H9 (cell line): ENCODE results near the gene PTBP3. TPM values are rescaled to one million over a fixed set of nuclear protein-coding genes. Genes with fewer than 3 reads are reported as not detected.

ENCODE experiments used
- DNase-seq: peaks from one replicate; pipeline ENCODE4 v3.0.0-alpha.2; 2017
- H2AFZ ChIP-seq: one replicate; pipeline ENCODE4 v1.6.1; 2013; ENCODE audit warnings: mild to moderate bottlenecking, low read length, control low read depth, moderate library complexity
- H2AK5ac ChIP-seq: 2 replicates; pipeline ENCODE4 v1.6.1; 2013; ENCODE audit warnings: low read length, control low read depth, mixed read lengths; ENCODE audit not compliant: insufficient read length
- H2BK120ac ChIP-seq: one replicate; pipeline ENCODE4 v1.6.1; 2013; ENCODE audit warnings: low read depth, mild to moderate bottlenecking, low read length, control low read depth, inconsistent platforms; ENCODE audit not compliant: poor library complexity, severe bottlenecking
- H2BK12ac ChIP-seq: 2 replicates; pipeline ENCODE4 v1.6.1; 2013; ENCODE audit warnings: low read length, control low read depth, mixed read lengths, low read depth; ENCODE audit not compliant: insufficient read length
- H2BK15ac ChIP-seq: 2 replicates; pipeline ENCODE4 v1.6.1; 2013; ENCODE audit warnings: low read depth, low read length, control low read depth
- H2BK20ac ChIP-seq: one replicate; pipeline ENCODE4 v1.6.1; 2013; ENCODE audit warnings: low read depth, mild to moderate bottlenecking, low read length, control low read depth, inconsistent platforms; ENCODE audit not compliant: poor library complexity, severe bottlenecking
- H2BK5ac ChIP-seq: 2 replicates; pipeline ENCODE4 v1.6.1; 2013; ENCODE audit warnings: low read length, control low read depth, mixed read lengths; ENCODE audit not compliant: insufficient read length
- H3K14ac ChIP-seq: 2 replicates; pipeline ENCODE4 v1.6.1; 2013; ENCODE audit warnings: low read length, control low read depth; ENCODE audit not compliant: insufficient read depth
- H3K18ac ChIP-seq: 2 replicates; pipeline ENCODE4 v1.6.1; 2013; ENCODE audit warnings: low read depth, mild to moderate bottlenecking, mixed read lengths, low read length, control low read depth; ENCODE audit not compliant: insufficient read length
- H3K23ac ChIP-seq: 2 replicates; pipeline ENCODE4 v1.6.1; 2013; ENCODE audit warnings: low read length, control low read depth, mixed read lengths, low read depth; ENCODE audit not compliant: insufficient read length
- H3K23me2 ChIP-seq: 2 replicates; pipeline ENCODE4 v1.6.1; 2013; ENCODE audit warnings: low read depth, mild to moderate bottlenecking, mixed read lengths, low read length, control low read depth; ENCODE audit not compliant: insufficient read length, poor library complexity, severe bottlenecking
- H3K27ac ChIP-seq: 2 replicates; pipeline ENCODE4 v1.5.1; 2013; ENCODE audit warnings: low read length, control low read depth, mixed read lengths, low read depth; ENCODE audit not compliant: insufficient read length
- H3K27me3 ChIP-seq: 2 replicates; pipeline ENCODE4 v1.6.1; 2013; ENCODE audit warnings: low read length, control low read depth, inconsistent platforms; ENCODE audit not compliant: insufficient read depth
- H3K4ac ChIP-seq: 2 replicates; pipeline ENCODE4 v1.6.1; 2013; ENCODE audit warnings: low read depth, mild to moderate bottlenecking, control low read depth, inconsistent platforms, low read length, moderate library complexity
- H3K4me1 ChIP-seq: 2 replicates; pipeline ENCODE4 v1.6.1; 2013; ENCODE audit warnings: low read length, control low read depth, inconsistent platforms; ENCODE audit not compliant: insufficient read depth
- H3K4me2 ChIP-seq: 2 replicates; pipeline ENCODE4 v1.6.1; 2013; ENCODE audit warnings: low read length, control low read depth, mixed read lengths; ENCODE audit not compliant: insufficient read length, insufficient read depth
- H3K56ac ChIP-seq: 2 replicates; pipeline ENCODE4 v1.6.1; 2013; ENCODE audit warnings: low read depth, mild to moderate bottlenecking, mixed read lengths, low read length, control low read depth; ENCODE audit not compliant: insufficient read length
- H3K79me1 ChIP-seq: 2 replicates; pipeline ENCODE4 v1.6.1; 2013; ENCODE audit warnings: low read depth, mild to moderate bottlenecking, moderate library complexity, low read length, control low read depth, inconsistent platforms; ENCODE audit not compliant: insufficient read depth, poor library complexity, severe bottlenecking
- H3K79me2 ChIP-seq: 2 replicates; pipeline ENCODE4 v1.6.1; 2013; ENCODE audit warnings: low read length, control low read depth, inconsistent platforms; ENCODE audit not compliant: insufficient read depth
- H3K9ac ChIP-seq: 2 replicates; pipeline ENCODE4 v1.6.1; 2013; ENCODE audit warnings: low read length, control low read depth, mixed read lengths; ENCODE audit not compliant: insufficient read length; ENCODE audit errors: extremely low read depth
- H3K9me3 ChIP-seq: one replicate; pipeline ENCODE4 v1.6.1; 2013; ENCODE audit warnings: low read depth, low read length, inconsistent platforms; ENCODE audit not compliant: control insufficient read depth
- H3T11ph ChIP-seq: one replicate; pipeline ENCODE4 v1.6.1; 2013; ENCODE audit warnings: mild to moderate bottlenecking, low read length, control low read depth, inconsistent platforms
- H4K20me1 ChIP-seq: one replicate; pipeline ENCODE4 v1.6.1; 2013; ENCODE audit not compliant: control insufficient read depth, insufficient read length, insufficient read depth
- H4K5ac ChIP-seq: 2 replicates; pipeline ENCODE4 v1.6.1; 2013; ENCODE audit warnings: low read depth, mild to moderate bottlenecking, mixed read lengths, low read length, control low read depth; ENCODE audit not compliant: insufficient read length
- H4K8ac ChIP-seq: replicated peaks from 2 replicates; pipeline ENCODE4 v1.6.1; 2013; ENCODE audit warnings: low read length, control low read depth, mixed read lengths, low read depth; ENCODE audit not compliant: insufficient read length
- H4K91ac ChIP-seq: 2 replicates; pipeline ENCODE4 v1.6.1; 2013; ENCODE audit warnings: low read depth, mild to moderate bottlenecking, moderate library complexity, mixed read lengths, low read length, control low read depth; ENCODE audit not compliant: insufficient read length
- H3K27ac Mint-ChIP-seq, 3 experiments: 2 replicates in 2 of 3; 3 replicates in 1 of 3; pipeline ENCODE4 v1.8.0; 2020 to 2021; ENCODE audit warnings: mixed read lengths in 3 of 3, mild to moderate bottlenecking in 1 of 3, moderate library complexity in 1 of 3
- H3K27me3 Mint-ChIP-seq: 2 replicates; pipeline ENCODE4 v1.8.0; 2021; ENCODE audit warnings: low read depth, mild to moderate bottlenecking, moderate library complexity, mixed read lengths
- H3K36me3 Mint-ChIP-seq, 3 experiments: 2 replicates in 2 of 3; 3 replicates in 1 of 3; pipeline ENCODE4 v1.8.0; 2020 to 2021; ENCODE audit warnings: low read depth in 3 of 3, mixed read lengths in 3 of 3; ENCODE audit not compliant: insufficient read depth in 1 of 3
- H3K4me1 Mint-ChIP-seq, 2 experiments: 2 replicates each; pipeline ENCODE4 v1.8.0; 2020; ENCODE audit warnings: mixed read lengths in 2 of 2
- H3K4me3 Mint-ChIP-seq, 2 experiments: 2 replicates in 1 of 2; 3 replicates in 1 of 2; pipeline ENCODE4 v1.8.0; 2020 to 2021; ENCODE audit warnings: mild to moderate bottlenecking in 2 of 2, mixed read lengths in 2 of 2, moderate library complexity in 1 of 2
- H3K9me3 Mint-ChIP-seq, 2 experiments: 2 replicates in 1 of 2; 3 replicates in 1 of 2; pipeline ENCODE4 v1.8.0; 2020; ENCODE audit warnings: mild to moderate bottlenecking in 2 of 2, mixed read lengths in 2 of 2, moderate library complexity in 1 of 2
- WGBS: extraction: QIAGEN DNeasy Blood & Tissue Kit; methylation state at CpG from one replicate; pipeline ENCODE4 v1.1.7; 2013; ENCODE audit warnings: missing lambda C conversion rate, low lambda C conversion rate, mixed read lengths; ENCODE audit not compliant: insufficient read length; ENCODE audit errors: extremely low coverage; 5-methylcytosine and 5-hydroxymethylcytosine counted together
- total RNA-seq: library from RNA; stranded (reverse); gene quantifications from 2 replicates; pipeline ENCODE4 v1.2.1, GENCODE V29; 2021
- TF ChIP-seq, protein P1 (sequence below): fragments of 200-600 bp; sonication (generic); conservative IDR thresholded peaks from 3 replicates; pipeline ENCODE4 v1.8.0; 2021; ENCODE audit warnings: antibody characterized with exemption, mild to moderate bottlenecking

The PTBP3 gene
- total RNA-seq, 1 experiment from 2014 or later: 89.5 TPM

DNA sequence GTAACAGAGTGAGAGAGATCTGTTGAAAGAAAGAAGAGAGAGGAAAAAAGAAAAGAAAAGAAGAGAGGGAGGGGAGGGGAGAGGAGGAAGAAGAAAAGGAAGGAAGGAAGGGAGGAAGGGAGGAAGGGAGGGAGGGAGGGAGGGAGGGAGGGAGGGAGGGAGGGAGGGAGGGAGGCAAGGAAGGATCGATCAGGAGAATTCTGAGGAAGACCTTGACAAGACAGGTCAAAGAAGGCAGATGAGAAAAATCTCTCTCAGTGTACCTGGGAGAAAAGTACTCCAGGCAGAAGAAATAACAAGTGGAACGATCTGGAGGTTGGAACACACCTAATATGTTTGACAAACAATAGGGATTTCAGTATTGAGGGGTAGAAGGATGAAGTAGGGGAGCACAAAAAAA is 93.7 kb downstream of the PTBP3 start:
- Histone ChIP-seq H2BK20ac (no peak overlapping the region), H3K23ac (no peak overlapping the region), H2BK12ac (no peak overlapping the region), H3K56ac (no peak overlapping the region), H3K23me2 (no peaks in the 10 kb centered on the region), H2AK5ac (no peak overlapping the region), H4K91ac (no peak overlapping the region), H3K4me2 (no peak overlapping the region), H2BK120ac (no peak overlapping the region), H3K79me2 (no peaks in the 10 kb centered on the region), H2AFZ (no peak overlapping the region), H3K27me3 (no peaks in the 10 kb centered on the region), H4K20me1 (no peaks in the 10 kb centered on the region), H2BK5ac (no peak overlapping the region), H4K8ac (no peak overlapping the region), H3K9me3 (no peaks in the 10 kb centered on the region), H3T11ph (no peak overlapping the region), H3K9ac (no peak overlapping the region), H3K27ac (no peak overlapping the region), H3K79me1 (no peaks in the 10 kb centered on the region), H3K4me1 (no peaks in the 10 kb centered on the region), H3K4ac (no peak overlapping the region), H4K5ac (no peak overlapping the region), H3K14ac (no peak overlapping the region), H2BK15ac (no peak overlapping the region), H3K18ac (no peak overlapping the region)
- no CpG with 5 or more reads among the region's 2 CpGs for WGBS
- Mint-ChIP-seq H3K9me3 (no peaks in the 10 kb centered on the region), H3K36me3 (peaks cover 0 to 5% (median 3%) of the 10 kb centered on the region in 3 experiments; a peak in 2 of 7 replicates), H3K4me3 (no peak overlapping the region), H3K27ac (peak overlapping the region in 1 of 3 experiments; percentile 49; a peak in 3 of 7 replicates), H3K4me1 (peaks cover 0 to 10% of the 10 kb centered on the region in 2 experiments; a peak in 2 of 4 replicates), H3K27me3 (no peaks in the 10 kb centered on the region)
- TF ChIP-seq, protein P1, sequence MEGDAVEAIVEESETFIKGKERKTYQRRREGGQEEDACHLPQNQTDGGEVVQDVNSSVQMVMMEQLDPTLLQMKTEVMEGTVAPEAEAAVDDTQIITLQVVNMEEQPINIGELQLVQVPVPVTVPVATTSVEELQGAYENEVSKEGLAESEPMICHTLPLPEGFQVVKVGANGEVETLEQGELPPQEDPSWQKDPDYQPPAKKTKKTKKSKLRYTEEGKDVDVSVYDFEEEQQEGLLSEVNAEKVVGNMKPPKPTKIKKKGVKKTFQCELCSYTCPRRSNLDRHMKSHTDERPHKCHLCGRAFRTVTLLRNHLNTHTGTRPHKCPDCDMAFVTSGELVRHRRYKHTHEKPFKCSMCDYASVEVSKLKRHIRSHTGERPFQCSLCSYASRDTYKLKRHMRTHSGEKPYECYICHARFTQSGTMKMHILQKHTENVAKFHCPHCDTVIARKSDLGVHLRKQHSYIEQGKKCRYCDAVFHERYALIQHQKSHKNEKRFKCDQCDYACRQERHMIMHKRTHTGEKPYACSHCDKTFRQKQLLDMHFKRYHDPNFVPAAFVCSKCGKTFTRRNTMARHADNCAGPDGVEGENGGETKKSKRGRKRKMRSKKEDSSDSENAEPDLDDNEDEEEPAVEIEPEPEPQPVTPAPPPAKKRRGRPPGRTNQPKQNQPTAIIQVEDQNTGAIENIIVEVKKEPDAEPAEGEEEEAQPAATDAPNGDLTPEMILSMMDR: no peak
- no peak for DNase-seq
